Parathyroid adenoma (tissue), 2 donors: ENCODE results near the gene HIF3A.

ENCODE experiments used
- H2AFZ ChIP-seq: fragments of 300-600 bp; sonication (generic); one replicate; pipeline ENCODE4 v1.7.0; 2017; ENCODE audit warnings: antibody characterized with exemption, mild to moderate bottlenecking
- H3K27ac ChIP-seq: fragments of 300-600 bp; sonication (generic); one replicate; pipeline ENCODE4 v1.7.0; 2017
- H3K27me3 ChIP-seq: fragments of 300-600 bp; sonication (generic); one replicate; pipeline ENCODE4 v1.7.0; 2017; ENCODE audit warnings: low read length; ENCODE audit not compliant: control insufficient read depth, insufficient read depth
- H3K36me3 ChIP-seq: fragments of 300-600 bp; sonication (generic); one replicate; pipeline ENCODE4 v1.7.0; 2017; ENCODE audit warnings: low read length; ENCODE audit not compliant: control insufficient read depth, insufficient read depth
- H3K4me1 ChIP-seq: fragments of 300-600 bp; sonication (generic); one replicate; pipeline ENCODE4 v1.7.0; 2017; ENCODE audit warnings: control low read depth
- H3K4me2 ChIP-seq: fragments of 300-600 bp; sonication (generic); one replicate; pipeline ENCODE4 v1.7.0; 2017; ENCODE audit warnings: low read length
- H3K4me3 ChIP-seq: fragments of 300-600 bp; sonication (generic); one replicate; pipeline ENCODE4 v1.7.0; 2017; ENCODE audit warnings: low read depth, low read length
- H3K79me2 ChIP-seq: fragments of 300-600 bp; sonication (generic); one replicate; pipeline ENCODE4 v1.7.0; 2017; ENCODE audit warnings: control low read depth
- H3K9ac ChIP-seq: fragments of 300-600 bp; sonication (generic); one replicate; pipeline ENCODE4 v1.7.0; 2017; ENCODE audit warnings: mild to moderate bottlenecking
- H3K9me3 ChIP-seq: fragments of 300-600 bp; sonication (generic); one replicate; pipeline ENCODE4 v1.7.0; 2017; ENCODE audit warnings: low read length; ENCODE audit not compliant: control insufficient read depth
- TF ChIP-seq, protein P1 (sequence below): fragments of 300-600 bp; sonication (generic); IDR thresholded peaks from one replicate; pipeline ENCODE4 v1.7.0; 2017; ENCODE audit warnings: antibody characterized with exemption, mild to moderate bottlenecking
- donor health status: primary hyperparathyroidism.

Gene HIF3A

DNA sequence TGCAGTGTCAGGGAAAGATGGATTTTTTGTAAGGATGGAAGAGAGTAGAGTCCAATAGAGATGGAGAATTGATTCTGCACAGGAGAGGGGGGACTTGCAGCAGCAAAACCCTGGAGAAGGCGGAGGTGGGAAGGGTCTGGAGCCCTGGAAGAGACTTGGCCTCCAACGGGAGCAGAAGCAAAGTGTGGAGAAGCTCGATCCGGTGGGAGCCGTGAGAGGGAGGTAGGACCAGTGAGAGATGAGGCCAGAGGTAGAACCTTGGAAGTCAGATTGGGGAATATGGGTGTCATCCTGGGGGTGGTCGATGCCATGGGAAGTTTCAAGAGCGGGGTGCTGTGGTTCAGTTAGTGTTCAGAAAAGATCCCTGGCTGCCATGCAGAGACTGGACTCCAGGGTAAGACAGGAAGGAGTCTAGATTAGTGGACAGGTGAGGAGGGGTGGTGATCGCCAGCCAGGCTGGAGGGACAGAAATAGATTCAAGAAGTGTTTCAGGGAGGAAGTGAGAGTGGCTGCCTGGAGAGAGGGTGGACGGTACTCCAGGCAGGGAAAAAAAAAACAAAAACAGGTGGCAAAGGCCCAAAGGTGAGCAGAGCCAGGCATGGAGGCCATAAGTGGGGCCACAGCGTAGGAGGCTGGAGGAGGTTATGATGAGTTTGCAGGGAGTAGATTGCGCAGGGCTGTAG is 52.6 kb downstream of the HIF3A start:
- Histone ChIP-seq H3K27me3 (no peaks in the 10 kb centered on the region), H3K9ac (no peak overlapping the region), H3K9me3 (no peaks in the 10 kb centered on the region), H3K27ac (no peak overlapping the region), H3K36me3 (no peaks in the 10 kb centered on the region), H3K4me1 (peaks cover 10% of the 10 kb centered on the region), H3K79me2 (peaks cover 42% of the 10 kb centered on the region), H3K4me2 (no peak overlapping the region), H3K4me3 (no peak overlapping the region), H2AFZ (no peak overlapping the region)
- TF ChIP-seq, protein P1, sequence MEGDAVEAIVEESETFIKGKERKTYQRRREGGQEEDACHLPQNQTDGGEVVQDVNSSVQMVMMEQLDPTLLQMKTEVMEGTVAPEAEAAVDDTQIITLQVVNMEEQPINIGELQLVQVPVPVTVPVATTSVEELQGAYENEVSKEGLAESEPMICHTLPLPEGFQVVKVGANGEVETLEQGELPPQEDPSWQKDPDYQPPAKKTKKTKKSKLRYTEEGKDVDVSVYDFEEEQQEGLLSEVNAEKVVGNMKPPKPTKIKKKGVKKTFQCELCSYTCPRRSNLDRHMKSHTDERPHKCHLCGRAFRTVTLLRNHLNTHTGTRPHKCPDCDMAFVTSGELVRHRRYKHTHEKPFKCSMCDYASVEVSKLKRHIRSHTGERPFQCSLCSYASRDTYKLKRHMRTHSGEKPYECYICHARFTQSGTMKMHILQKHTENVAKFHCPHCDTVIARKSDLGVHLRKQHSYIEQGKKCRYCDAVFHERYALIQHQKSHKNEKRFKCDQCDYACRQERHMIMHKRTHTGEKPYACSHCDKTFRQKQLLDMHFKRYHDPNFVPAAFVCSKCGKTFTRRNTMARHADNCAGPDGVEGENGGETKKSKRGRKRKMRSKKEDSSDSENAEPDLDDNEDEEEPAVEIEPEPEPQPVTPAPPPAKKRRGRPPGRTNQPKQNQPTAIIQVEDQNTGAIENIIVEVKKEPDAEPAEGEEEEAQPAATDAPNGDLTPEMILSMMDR: no peak

DNA sequence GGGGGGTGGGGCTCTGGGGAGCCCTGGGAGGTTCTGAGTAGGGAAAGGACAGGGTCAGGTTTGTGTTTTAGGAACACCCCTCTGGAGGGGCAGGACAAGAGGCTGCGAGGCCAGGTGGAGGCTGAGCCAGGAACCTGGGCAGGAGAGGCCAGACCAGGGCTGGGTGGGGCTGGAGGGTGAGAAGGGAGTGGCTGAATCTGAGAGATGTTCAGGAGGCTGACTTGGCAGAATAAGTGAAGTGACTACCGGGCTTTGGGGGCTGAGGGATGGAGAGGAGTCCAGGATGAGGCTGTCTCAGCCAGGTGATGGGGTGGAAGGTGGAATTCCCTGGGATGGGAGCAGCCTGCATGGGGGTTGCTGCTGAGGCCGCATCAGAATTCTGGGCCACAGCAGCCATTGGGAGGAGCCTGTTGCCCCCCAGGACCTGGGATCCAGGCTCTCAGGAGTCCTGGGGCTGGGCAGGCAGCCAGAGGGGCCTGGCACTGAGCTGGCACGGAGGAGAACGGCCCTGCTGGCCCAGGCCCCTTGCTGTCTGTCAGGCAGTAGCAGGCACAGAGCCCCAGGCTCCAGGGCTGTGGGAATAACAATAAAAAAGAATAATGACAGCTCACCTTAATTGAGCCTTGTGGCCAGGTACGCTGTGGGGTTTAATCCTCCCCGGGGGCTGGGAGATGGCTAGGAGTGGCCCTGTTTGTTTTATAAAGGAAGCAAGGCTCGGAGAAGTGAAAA is 53.4 kb downstream of the HIF3A start:
- Histone ChIP-seq H3K27ac (no peak overlapping the region), H3K4me1 (peaks cover 10% of the 10 kb centered on the region)

DNA sequence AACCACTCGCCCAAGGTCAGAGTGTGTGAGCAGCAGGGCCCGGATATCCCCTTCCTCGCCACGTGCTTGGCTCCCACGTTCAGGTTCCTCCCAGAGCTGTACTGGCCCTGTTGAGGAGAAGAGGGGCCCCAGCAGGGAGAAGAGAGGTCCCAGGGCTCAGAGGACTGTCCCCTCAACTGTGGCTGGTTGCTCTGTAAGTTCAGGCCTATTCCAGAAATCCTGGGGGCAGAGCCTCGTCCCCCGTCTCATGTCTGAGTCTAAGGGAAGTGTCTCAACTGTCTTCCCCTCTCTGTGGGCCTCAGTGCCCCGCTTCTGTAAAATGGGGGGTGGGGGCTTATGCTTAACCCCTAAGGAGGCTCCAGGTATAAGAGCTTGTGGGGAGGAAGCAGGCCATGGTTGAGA is 53.9 kb downstream of the HIF3A start:
- TF ChIP-seq, protein P1: no peak
- Histone ChIP-seq H3K36me3 (no peaks in the 10 kb centered on the region), H3K27me3 (no peaks in the 10 kb centered on the region), H3K9ac (no peak overlapping the region), H3K4me3 (no peak overlapping the region), H3K27ac (no peak overlapping the region), H3K4me1 (peaks cover 10% of the 10 kb centered on the region), H2AFZ (no peak overlapping the region), H3K79me2 (peaks cover 43% of the 10 kb centered on the region), H3K9me3 (no peaks in the 10 kb centered on the region), H3K4me2 (peak overlapping the region; percentile 26)

More for the DNA sequence above, 53.4 kb downstream of the HIF3A start:
- no peaks in the 10 kb centered on the region for H3K36me3 ChIP-seq
- TF ChIP-seq, protein P1: no peak
- no peak overlapping the region for H3K9ac ChIP-seq
- H3K27me3 ChIP-seq: no peaks in the 10 kb centered on the region
- H2AFZ ChIP-seq: no peak overlapping the region
- H3K79me2 ChIP-seq: peaks cover 43% of the 10 kb centered on the region
- no peak overlapping the region for H3K4me2 ChIP-seq
- H3K4me3 ChIP-seq: no peak overlapping the region
- no peaks in the 10 kb centered on the region for H3K9me3 ChIP-seq

DNA sequence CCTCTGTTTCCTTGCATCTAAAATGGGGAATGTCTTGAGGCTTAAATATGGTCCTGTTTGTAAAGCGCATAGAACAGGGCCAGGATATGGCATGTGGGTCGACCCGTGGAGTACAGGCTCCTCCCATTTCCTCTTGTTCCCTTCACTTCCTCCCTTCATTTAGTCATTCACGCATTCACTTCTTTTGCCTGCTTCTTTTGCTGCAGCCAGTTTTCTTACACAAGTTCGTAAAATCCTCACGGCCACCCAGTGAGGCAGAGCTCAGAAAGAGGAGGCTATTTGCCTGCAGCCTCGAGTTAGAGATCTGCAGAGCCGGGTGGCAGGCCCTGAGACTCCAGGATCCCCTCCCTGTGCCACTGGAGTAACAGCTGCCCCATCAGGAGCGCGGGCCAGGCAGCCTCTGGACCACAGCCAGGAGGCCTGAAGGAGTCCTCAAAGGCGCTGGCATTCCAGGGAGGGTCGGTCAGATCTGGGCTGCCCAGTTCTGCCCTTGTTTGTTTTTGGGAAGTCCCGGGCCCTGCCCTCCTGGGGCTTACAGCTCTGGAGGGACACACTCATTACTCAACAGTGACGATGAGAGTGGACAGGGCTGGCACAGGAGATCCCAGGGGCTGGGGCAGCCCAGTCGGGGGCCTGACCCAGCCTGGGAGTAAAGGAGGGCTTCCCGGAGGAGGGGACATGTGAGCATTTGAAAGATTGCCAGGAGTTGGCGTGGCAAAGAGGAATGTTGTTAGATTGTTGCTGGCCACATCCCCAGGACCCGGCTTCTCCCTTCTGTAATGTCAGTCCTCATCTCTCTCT is 54.6 kb downstream of the HIF3A start:
- H3K9me3 ChIP-seq: no peaks in the 10 kb centered on the region
- no peaks in the 10 kb centered on the region for H3K27me3 ChIP-seq
- H3K79me2 ChIP-seq: peaks cover 43% of the 10 kb centered on the region
- TF ChIP-seq, protein P1: no peak
- no peak overlapping the region for H2AFZ ChIP-seq
- no peaks in the 10 kb centered on the region for H3K36me3 ChIP-seq
- H3K4me2 ChIP-seq: peak overlapping the region; percentile 26
- no peak overlapping the region for H3K4me3 ChIP-seq
- no peak overlapping the region for H3K9ac ChIP-seq
- H3K4me1 ChIP-seq: peaks cover 7% of the 10 kb centered on the region
- no peak overlapping the region for H3K27ac ChIP-seq
